HEK293T (cell line): Measurements from ENCODE around the gene TRPM8.

Experiments
- CTCF ChIA-PET: fragments of 350-600 bp; formaldehyde crosslinking; extraction: SDS; loops from one replicate; lab custom pipeline; 2021; ENCODE audit warnings: antibody characterized with exemption, inconsistent platforms; lab: Yijun Ruan, JAX
- POLR2A ChIA-PET: fragments of 350-600 bp; formaldehyde crosslinking; extraction: SDS; loops from one replicate; lab custom pipeline; 2020; ENCODE audit warnings: antibody characterized with exemption, inconsistent platforms; lab: Yijun Ruan, JAX
- DNase-seq: peaks from one replicate; pipeline ENCODE4 v3.0.0; 2012; ENCODE audit warnings: mixed read lengths; ENCODE audit errors: extremely low spot score
- ARNT ChIP-seq: fragments of 450-650 bp; IDR thresholded peaks from 2 replicates; pipeline ENCODE4 v1.6.1; 2017; ENCODE audit warnings: mild to moderate bottlenecking
- BHLHE40 ChIP-seq: fragments of 450-650 bp; IDR thresholded peaks from 2 replicates; pipeline ENCODE4 v1.6.1; 2016; ENCODE audit warnings: mild to moderate bottlenecking, moderate library complexity, borderline replicate concordance
- CTBP1 ChIP-seq: fragments of 450-650 bp; IDR thresholded peaks from 2 replicates; pipeline ENCODE4 v1.6.1; 2016; ENCODE audit warnings: borderline replicate concordance
- ELF4 ChIP-seq: fragments of 450-650 bp; IDR thresholded peaks from 2 replicates; pipeline ENCODE4 v1.6.1; 2017; ENCODE audit warnings: antibody characterized with exemption
- FOXA1 ChIP-seq: fragments of 450-650 bp; IDR thresholded peaks from 2 replicates; pipeline ENCODE4 v1.6.1; 2016; ENCODE audit warnings: mild to moderate bottlenecking
- FOXK2 ChIP-seq: fragments of 450-650 bp; IDR thresholded peaks from 2 replicates; pipeline ENCODE4 v1.6.1; 2016; ENCODE audit warnings: mild to moderate bottlenecking
- FOXM1 ChIP-seq: fragments of 450-650 bp; IDR thresholded peaks from 2 replicates; pipeline ENCODE4 v1.6.1; 2017; ENCODE audit warnings: mild to moderate bottlenecking, borderline replicate concordance
- HDGF ChIP-seq: fragments of 450-650 bp; IDR thresholded peaks from 2 replicates; pipeline ENCODE4 v1.6.1; 2017; ENCODE audit warnings: antibody characterized with exemption, borderline replicate concordance
- L3MBTL2 ChIP-seq: fragments of 450-650 bp; conservative IDR thresholded peaks from 2 replicates; pipeline ENCODE4 v1.6.1; 2016; ENCODE audit warnings: mild to moderate bottlenecking
- LEF1 ChIP-seq: fragments of 450-650 bp; IDR thresholded peaks from 2 replicates; pipeline ENCODE4 v1.6.1; 2017; ENCODE audit warnings: mild to moderate bottlenecking, borderline replicate concordance
- NFRKB ChIP-seq: fragments of 450-650 bp; IDR thresholded peaks from 2 replicates; pipeline ENCODE4 v1.6.1; 2016; ENCODE audit warnings: mild to moderate bottlenecking, moderate library complexity
- SP1 ChIP-seq: fragments of 450-650 bp; IDR thresholded peaks from 2 replicates; pipeline ENCODE4 v1.6.1; 2017
- SUZ12 ChIP-seq: fragments of 450-650 bp; IDR thresholded peaks from 2 replicates; pipeline ENCODE4 v1.6.1; 2016; ENCODE audit warnings: mild to moderate bottlenecking
- TARDBP ChIP-seq: fragments of 450-650 bp; IDR thresholded peaks from 2 replicates; pipeline ENCODE4 v1.6.1; 2016
- ZNF384 ChIP-seq: fragments of 450-650 bp; IDR thresholded peaks from 2 replicates; pipeline ENCODE4 v1.6.1; 2016
- TF ChIP-seq, protein P1 (sequence below): fragments of 450-650 bp; IDR thresholded peaks from 2 replicates; pipeline ENCODE4 v1.6.1; 2016

Gene TRPM8

DNA sequence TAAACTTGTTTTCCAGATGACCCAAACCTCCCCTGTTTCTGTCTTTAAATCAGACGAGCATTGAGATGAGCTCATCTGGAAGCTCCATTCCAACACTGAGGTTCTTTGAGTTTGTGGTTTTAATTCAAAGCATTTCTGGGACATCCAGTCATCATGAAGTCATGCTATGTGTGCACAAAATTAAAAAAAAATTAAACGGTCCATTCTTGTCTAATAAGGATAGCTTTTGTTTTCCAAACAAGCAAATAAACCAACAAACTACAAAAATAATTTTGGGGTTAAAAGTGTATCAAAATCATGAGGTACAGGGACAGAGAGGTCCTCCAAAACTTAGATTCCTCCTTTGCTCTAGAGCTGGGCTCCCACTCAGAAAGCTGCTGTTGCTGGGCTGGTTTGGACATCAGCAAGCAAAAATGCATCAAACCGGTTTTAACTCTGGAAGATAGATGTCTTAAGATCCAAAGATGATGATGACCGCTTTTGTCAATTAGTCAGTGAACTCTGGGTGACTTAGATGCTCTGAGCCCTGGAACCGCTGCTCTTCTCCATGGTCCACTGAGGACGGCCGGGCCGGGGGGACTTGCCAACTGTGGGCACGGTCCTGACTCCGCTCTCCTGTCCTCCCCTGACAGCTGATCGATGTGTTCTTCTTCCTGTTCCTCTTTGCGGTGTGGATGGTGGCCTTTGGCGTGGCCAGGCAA lies 65.4 kb downstream of the TRPM8 start:
- CTCF ChIA-PET, result interaction anchor here (0.7 kb wide), 1 partner anchor 308 kb away, joined by 3 read pairs; no protein-coding TSS in a partner anchor
- POLR2A ChIA-PET, result interaction anchor here (0.9 kb wide), 1 partner anchor 10 kb away, joined by 3 read pairs; no protein-coding TSS in a partner anchor
- TF ChIP-seq, protein P1, sequence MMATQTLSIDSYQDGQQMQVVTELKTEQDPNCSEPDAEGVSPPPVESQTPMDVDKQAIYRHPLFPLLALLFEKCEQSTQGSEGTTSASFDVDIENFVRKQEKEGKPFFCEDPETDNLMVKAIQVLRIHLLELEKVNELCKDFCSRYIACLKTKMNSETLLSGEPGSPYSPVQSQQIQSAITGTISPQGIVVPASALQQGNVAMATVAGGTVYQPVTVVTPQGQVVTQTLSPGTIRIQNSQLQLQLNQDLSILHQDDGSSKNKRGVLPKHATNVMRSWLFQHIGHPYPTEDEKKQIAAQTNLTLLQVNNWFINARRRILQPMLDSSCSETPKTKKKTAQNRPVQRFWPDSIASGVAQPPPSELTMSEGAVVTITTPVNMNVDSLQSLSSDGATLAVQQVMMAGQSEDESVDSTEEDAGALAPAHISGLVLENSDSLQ, result no peak
- TF ChIP-seq ZNF384 (no peak), TARDBP (no peak), ARNT (no peak), LEF1 (no peak), NFRKB (no peak), FOXK2 (no peak), ELF4 (no peak), FOXM1 (no peak), CTBP1 (no peak), BHLHE40 (no peak)
- DNase-seq, result no peak

DNA sequence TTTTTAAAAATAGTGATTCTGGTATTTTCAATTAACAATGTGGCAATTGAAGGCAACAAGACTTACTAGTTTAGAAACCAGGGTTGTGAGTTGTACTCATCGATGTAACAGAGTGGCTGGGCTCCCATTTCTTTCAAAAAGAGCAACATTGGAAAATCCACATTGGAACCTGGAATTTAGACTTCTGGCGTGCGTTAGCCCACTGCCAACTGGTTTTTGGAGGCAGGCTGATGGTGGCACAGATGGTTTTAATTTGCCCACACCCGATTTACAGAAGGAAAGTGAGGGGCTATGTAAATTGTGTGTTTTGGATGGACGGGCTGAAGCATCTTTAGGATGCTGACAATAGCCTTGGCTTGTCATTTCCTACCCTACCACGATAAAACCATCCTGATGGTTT lies 66.3 kb downstream of the TRPM8 start:
- DNase-seq, result no peak
- TF ChIP-seq SP1, result no peak
- no peak for TF ChIP-seq ZNF384
- no peak for TF ChIP-seq SUZ12
- no peak for TF ChIP-seq TARDBP
- TF ChIP-seq FOXA1, result no peak
- no peak for TF ChIP-seq NFRKB
- no peak for TF ChIP-seq FOXM1
- no peak for TF ChIP-seq ELF4
- TF ChIP-seq HDGF, result no peak
- no peak for TF ChIP-seq FOXK2
- no peak for TF ChIP-seq BHLHE40
- CTCF ChIA-PET, result no interaction called here
- POLR2A ChIA-PET, result no interaction called here

DNA sequence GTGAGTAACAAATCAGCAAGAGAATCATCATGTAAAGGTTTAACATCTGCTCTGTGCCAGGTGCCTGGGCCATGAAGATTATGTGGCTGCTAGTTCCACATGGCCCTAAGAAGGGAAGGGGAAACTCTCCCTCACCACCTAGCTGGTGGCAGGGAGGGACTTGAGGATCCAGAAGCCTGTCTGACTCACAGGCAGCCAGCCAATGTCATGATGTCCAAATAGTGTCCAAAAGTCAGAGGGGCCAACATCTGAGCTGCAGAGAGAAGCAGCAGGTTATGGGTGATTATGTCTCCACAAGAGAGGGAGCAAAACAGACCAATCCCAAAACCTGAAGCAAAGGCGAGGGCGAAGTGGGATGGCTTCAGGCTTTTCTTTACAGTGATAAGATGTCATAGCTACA lies 71.4 kb downstream of the TRPM8 start:
- CTCF ChIA-PET, result no interaction called here
- no peak for DNase-seq
- TF ChIP-seq, protein P1, result no peak
- no peak for TF ChIP-seq FOXK2
- no peak for TF ChIP-seq LEF1
- TF ChIP-seq ARNT, result no peak
- TF ChIP-seq ZNF384, result no peak
- TF ChIP-seq NFRKB, result no peak
- no peak for TF ChIP-seq SUZ12
- TF ChIP-seq L3MBTL2, result no peak
- no peak for TF ChIP-seq ELF4
- no peak for TF ChIP-seq CTBP1
- no peak for TF ChIP-seq BHLHE40
- TF ChIP-seq TARDBP, result no peak
- TF ChIP-seq FOXA1, result no peak
- no peak for TF ChIP-seq HDGF
- no peak for TF ChIP-seq FOXM1
- POLR2A ChIA-PET, result no interaction called here

DNA sequence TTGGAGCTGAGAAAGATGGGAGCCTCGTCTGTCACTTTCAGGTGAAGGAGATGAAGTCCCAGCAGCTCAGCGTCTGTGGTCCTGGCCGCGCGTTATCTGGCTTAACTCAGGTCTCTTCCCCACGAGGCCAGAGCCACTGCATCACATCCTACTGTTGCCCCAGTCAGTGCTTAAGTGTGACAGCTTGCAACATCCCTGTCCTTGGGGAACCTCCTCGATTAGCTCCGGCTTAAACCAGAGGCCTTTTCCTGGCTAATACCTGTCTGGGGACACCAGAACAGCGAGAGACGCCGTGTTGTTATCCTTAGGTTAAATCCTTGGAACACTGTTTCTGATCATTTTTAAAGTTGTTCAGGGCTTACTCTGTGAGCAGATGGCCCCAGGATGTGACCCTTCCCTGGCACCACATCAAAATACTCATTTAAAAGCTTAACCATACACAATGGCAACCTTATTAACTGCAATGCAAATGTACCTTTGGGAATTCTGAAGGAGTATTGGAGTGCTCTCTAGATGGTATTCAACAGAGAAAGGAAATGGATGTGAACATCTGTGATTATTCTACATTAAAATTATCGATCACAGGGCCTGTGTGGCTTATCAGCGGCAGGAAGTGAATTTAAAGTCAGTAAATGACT lies 72.2 kb downstream of the TRPM8 start:
- ChIA-PET POLR2A (no interaction called here), CTCF (no interaction called here)
- DNase-seq, result no peak

DNA sequence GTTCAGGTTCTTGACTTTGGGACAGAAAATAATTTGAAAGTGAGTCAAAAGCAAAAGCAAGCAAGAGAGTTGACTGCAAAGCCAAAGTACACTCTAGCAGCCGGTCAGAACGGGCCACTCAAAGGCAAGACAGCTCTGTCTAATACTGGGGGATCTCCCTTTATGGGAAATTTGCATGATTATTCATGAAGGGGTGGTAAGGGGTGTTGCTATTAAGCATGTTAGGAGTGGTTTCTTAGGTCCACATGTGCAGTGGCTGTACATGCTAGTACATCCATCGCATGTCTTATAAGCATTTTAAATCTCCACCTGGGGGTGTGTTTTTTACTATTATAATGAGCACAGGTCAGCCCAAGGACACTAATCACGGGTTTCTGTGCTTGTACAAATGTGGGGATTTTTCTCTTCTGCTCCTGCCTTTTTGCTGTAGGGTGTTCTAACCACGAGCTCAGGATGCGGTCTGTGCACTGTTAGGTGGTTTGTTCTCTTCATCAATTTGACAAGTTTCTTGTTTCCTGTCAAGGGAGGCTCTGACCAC lies 73.2 kb downstream of the TRPM8 start:
- DNase-seq, result no peak
- ChIA-PET POLR2A (no interaction called here), CTCF (interaction anchor here (0.5 kb wide), 1 partner anchor 928 kb away, joined by 3 read pairs; no protein-coding TSS in a partner anchor)
- TF ChIP-seq L3MBTL2, result no peak
- TF ChIP-seq FOXM1, result no peak
- TF ChIP-seq FOXK2, result no peak
- TF ChIP-seq ELF4, result no peak
- TF ChIP-seq NFRKB, result no peak
- TF ChIP-seq LEF1, result no peak
- no peak for TF ChIP-seq ZNF384
- TF ChIP-seq BHLHE40, result no peak
- TF ChIP-seq, protein P1, result no peak
- TF ChIP-seq SUZ12, result no peak
- TF ChIP-seq SP1, result no peak

More for the DNA sequence above, 72.2 kb downstream of the TRPM8 start:
- no peak for TF ChIP-seq HDGF
- TF ChIP-seq FOXK2, result no peak
- no peak for TF ChIP-seq LEF1
- TF ChIP-seq BHLHE40, result no peak

DNA sequence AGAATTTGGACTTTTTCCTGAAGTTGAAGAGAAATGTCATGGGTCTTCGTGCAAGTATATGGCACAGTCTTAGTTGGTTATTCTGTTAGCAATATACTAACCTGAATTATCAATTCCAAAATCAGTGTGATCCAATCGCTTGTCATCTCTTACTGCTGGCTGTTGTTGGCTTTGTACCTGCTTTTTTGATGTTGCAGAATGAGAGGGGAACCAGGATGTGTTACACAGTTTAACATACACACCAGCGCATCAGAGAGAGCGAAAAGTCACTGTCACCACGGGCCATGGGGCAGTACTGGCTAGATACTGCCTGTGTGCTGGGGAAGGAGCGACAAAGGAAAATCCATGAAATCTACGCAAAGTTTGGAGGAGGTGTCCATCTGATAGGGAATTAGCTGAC lies 74.0 kb downstream of the TRPM8 start:
- TF ChIP-seq L3MBTL2 (no peak), ZNF384 (no peak), CTBP1 (no peak), SP1 (no peak), ELF4 (no peak), HDGF (no peak)
- ChIA-PET POLR2A (no interaction called here), CTCF (no interaction called here)
- no peak for DNase-seq
